Activated T-cell treated with anti-CD3 and anti-CD28 coated beads for 48 hours (primary cell): ENCODE measurements around the gene RMRP.

Experiments used
- DNase-seq: peaks from one replicate; pipeline ENCODE4 v3.0.0-alpha.2; 2020; ENCODE audit warnings: low read depth

RMRP gene

GRCh38 chr9:35686222-35687203 is 28.7 kb upstream of the RMRP start:
- no peak for DNase-seq

DNA sequence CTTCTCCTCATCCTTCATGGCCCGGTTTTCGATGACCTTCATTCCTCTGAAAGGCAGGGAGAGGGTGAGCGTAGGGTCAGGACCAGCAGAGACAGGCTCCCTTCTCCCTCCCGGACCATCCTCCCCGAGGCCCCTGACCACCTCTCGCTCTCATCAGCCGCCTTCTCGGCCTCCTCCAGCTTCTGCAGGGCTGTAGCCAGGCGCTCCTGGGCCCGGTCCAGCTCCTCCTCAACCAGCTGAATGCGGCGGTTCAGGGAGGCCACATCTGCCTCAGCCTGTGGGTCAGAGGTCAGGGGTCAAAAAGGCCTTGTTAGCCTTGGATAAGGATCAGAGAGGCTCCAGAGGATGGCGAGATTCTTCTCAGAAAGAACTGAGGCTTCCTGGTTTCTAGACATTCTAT is 27.7 kb upstream of the RMRP start:
- DNase-seq: no peak

DNA sequence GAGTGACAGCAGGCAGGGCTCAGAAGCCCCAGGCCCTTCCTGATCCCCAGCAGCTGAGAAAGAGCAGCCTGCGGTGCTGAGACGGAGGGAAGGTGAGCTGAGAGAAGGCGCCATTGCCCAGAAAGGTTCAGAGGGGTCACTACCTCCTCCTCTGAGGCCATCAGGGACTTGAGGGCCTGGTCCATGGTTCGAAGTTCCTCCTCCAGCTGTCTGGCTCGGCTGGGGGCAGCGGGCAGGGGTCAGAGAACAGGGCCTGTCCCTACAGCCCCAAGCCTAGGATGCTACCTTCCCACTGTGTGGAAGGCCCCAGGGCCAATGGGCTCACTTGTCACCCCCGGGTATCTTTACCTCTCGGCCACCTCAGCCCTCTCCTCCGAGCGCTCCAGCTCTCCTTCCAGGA is 27.1 kb upstream of the RMRP start:
- DNase-seq: no peak

- DNase-seq: no peak
Measured at GRCh38 chr9:35683323-35683722, 25.5 kb upstream of the RMRP start.

DNA sequence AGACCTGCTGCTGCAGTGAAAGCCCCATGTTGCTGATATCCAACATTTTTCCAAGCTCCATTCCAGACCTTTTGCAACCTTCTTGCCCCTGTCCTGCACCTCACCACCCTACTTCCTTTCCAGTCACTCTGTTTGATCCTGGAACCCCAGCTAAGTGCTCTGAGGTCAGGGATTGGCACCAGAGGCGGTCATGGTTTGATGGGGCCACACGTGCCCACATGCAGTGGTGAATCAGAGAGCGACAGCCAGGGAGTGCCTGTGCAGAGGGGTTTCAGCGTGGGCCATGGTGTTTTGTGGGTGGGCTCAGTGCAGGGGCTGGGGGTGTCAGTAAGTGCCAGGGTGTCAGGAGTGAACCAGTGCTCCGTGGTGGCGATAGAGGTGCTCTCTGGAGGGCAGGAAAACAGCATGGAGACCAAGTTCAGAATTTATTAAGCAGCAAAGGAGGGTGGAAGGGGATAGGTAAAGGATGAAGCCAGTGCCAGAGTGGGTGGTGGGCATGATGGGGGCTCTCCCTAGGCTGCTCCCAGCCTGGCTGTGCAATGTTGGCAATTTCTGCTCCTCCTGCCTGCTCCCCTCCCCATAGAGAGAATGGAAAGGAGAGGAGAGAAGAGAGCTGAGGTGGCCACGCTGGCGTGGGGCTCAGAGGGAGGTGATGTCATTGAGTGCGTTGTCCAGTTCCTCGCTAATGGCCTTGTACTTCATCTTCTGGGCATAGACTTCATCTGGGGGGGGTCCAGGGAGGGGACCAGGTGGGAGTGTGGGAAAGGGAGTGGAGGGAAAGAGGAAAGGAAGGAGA is 24.9 kb upstream of the RMRP start:
- DNase-seq: no peak

GRCh38 chr9:35682051-35682450 is 24.2 kb upstream of the RMRP start:
- DNase-seq: no peak

- DNase-seq: no peak
Measured at GRCh38 chr9:35681341-35682002, 23.7 kb upstream of the RMRP start.

GRCh38 chr9:35680331-35681105 is 22.7 kb upstream of the RMRP start:
- no peak for DNase-seq

GRCh38 chr9:35679766-35680330 is 22.0 kb upstream of the RMRP start:
- DNase-seq: no peak

- no peak for DNase-seq
Measured at GRCh38 chr9:35679091-35679490, 21.3 kb upstream of the RMRP start.

DNA sequence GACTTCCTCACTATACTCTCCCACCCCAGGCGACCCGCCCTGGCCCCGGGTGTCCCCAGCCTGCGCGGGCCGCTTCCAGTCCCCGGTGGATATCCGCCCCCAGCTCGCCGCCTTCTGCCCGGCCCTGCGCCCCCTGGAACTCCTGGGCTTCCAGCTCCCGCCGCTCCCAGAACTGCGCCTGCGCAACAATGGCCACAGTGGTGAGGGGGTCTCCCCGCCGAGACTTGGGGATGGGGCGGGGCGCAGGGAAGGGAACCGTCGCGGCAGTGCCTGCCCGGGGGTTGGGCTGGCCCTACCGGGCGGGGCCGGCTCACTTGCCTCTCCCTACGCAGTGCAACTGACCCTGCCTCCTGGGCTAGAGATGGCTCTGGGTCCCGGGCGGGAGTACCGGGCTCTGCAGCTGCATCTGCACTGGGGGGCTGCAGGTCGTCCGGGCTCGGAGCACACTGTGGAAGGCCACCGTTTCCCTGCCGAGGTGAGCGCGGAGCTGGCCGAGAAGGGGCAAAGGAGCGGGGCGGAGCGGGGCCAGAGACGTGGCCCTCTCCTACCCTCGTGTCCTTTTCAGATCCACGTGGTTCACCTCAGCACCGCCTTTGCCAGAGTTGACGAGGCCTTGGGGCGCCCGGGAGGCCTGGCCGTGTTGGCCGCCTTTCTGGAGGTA is 18.0 kb upstream of the RMRP start:
- peak; percentile 37 for DNase-seq

- no peak for DNase-seq
Measured at GRCh38 chr9:35675204-35675603, 17.4 kb upstream of the RMRP start.

GRCh38 chr9:35674025-35674361 is 16.2 kb upstream of the RMRP start:
- DNase-seq: no peak

GRCh38 chr9:35673132-35674024 is 15.6 kb upstream of the RMRP start, which contains the start of gene CA9:
CA9 (plus strand) TSS chr9:35673928; CDS start chr9:35673960, 32 bp downstream.
- no peak for DNase-seq

DNA sequence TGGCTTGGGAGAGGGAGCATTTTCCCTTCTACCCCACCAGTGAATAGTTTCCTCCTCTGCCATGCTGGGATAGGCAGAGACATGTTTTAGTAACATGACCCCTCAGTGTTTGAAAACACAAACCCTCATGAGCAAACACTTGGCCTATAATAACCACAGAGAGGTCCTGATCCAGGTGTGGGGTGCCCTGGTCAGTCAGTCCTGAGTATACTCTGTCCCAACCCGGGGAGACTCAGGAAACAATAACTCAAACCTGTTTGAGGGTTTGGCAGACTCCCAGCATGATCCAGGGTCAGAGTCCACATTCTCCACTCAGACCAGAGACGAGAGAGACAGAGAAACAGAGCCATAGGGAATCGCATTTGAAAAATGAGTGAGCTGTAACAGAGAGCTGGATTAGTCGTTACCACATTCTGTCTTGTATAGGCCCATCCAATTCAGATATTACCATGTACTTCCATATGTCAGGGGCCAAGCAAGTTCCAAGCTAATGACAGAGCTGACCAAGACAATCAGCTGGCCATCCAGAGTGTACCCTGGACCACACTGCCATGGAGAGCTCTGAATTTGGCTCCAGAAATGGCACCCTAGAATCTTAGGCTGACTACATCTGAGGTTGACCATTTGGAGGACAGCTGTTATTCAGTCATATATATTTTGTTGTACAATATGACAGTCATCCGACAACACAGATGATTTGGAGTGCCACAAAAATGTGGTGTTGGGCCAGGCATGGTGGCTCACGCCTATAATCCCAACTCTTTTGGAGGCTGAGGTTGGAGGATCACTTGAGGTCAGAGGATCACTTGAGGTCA is 11.7 kb upstream of the RMRP start:
- DNase-seq: no peak

GRCh38 chr9:35667939-35668338 is 10.1 kb upstream of the RMRP start:
- DNase-seq: no peak

GRCh38 chr9:35666549-35666948 is 8.7 kb upstream of the RMRP start:
- DNase-seq: no peak

GRCh38 chr9:35666045-35666444 is 8.2 kb upstream of the RMRP start:
- no peak for DNase-seq

DNA sequence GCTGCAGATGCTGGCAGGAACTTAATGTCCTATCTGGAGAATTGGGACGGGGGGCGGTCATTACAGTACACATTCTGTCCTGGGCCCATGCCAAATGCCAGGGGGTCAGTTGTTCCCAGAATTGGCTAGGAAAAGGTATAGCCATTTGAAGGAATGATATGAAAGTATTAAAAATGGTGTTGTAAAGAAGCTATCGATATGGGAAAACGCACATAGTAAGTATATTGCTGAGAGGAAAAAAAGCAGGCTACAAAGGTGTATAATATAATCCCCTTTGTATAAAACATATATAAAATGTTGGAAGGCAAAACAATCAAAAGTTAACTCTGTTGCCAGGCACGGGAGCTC is 7.6 kb upstream of the RMRP start:
- no peak for DNase-seq
